B cell (primary cell): ENCODE data around the gene MORC1. TPM values are rescaled to one million over a fixed set of nuclear protein-coding genes. Genes with fewer than 3 reads are reported as not detected.

Experiments
- ATAC-seq: fragments of 200-7000 bp; cut with Tn5 transposase; one replicate; pipeline ENCODE4 v1.10.0; 2021; ENCODE audit warnings: low read depth, mild to moderate bottlenecking, moderate number of reproducible peaks, moderate library complexity
- CTCF ChIA-PET: fragments of 350-600 bp; sonication (Branson Sonifier 250); formaldehyde crosslinking; loops from one replicate; lab custom pipeline; 2021; ENCODE audit warnings: antibody characterized with exemption, inconsistent platforms; lab: Charles Lee
- POLR2A ChIA-PET: fragments of 350-600 bp; sonication (Branson Sonifier 250); formaldehyde crosslinking; loops from one replicate; lab custom pipeline; 2021; ENCODE audit warnings: antibody characterized with exemption; lab: Charles Lee
- DNase-seq: peaks from one replicate; pipeline ENCODE4 v3.0.0; 2013
- H2AFZ ChIP-seq: 2 replicates; pipeline ENCODE4 v1.6.1; 2012; ENCODE audit warnings: mild to moderate bottlenecking, low read depth, low read length; ENCODE audit not compliant: insufficient read depth, poor library complexity, severe bottlenecking
- H3K27ac ChIP-seq, 2 donors: 1 replicate in 1 of 2; 2 replicates in 1 of 2; pipeline ENCODE4 v1.5.1; 2012 to 2013; ENCODE audit warnings: low read length in 2 of 2, mild to moderate bottlenecking in 2 of 2, moderate library complexity in 1 of 2
- H3K27me3 ChIP-seq, 4 experiments: fragments of 200-600 bp in 1 of 4; sonication (generic) in 1 of 4; replicated peaks in 1 of 4; 1 replicate in 2 of 4; 2 replicates in 2 of 4; pipeline versions ENCODE4 v1.6.1 to v1.7.0; 2013 to 2016; ENCODE audit warnings: low read length in 3 of 4, mild to moderate bottlenecking in 2 of 4, mixed read lengths in 1 of 4, moderate library complexity in 1 of 4; ENCODE audit not compliant: insufficient read depth in 4 of 4, control insufficient read depth in 3 of 4; ENCODE audit errors: control extremely low read depth in 1 of 4
- H3K36me3 ChIP-seq, 2 experiments: replicated peaks in 1 of 2; 1 replicate in 1 of 2; 2 replicates in 1 of 2; pipeline versions ENCODE4 v1.6.1 to v1.7.1; 2013; ENCODE audit warnings: low read length in 1 of 2; ENCODE audit not compliant: insufficient read depth in 2 of 2, control insufficient read depth in 1 of 2; ENCODE audit errors: control extremely low read depth in 1 of 2, extremely low read depth in 1 of 2
- H3K4me1 ChIP-seq, 2 donors: fragments of 200-600 bp in 1 of 2; sonication (generic) in 1 of 2; 1 replicate in 1 of 2; 2 replicates in 1 of 2; pipeline versions ENCODE4 v1.5.1 to v1.6.1; 2013 to 2017; ENCODE audit warnings: low read length in 2 of 2; ENCODE audit not compliant: control insufficient read depth in 2 of 2, insufficient read depth in 2 of 2
- H3K4me2 ChIP-seq: replicated peaks from 2 replicates; pipeline ENCODE3; 2012; ENCODE audit warnings: mild to moderate bottlenecking, low read depth, low read length; ENCODE audit not compliant: poor library complexity, severe bottlenecking
- H3K4me3 ChIP-seq, 5 experiments: fragments of 200-600 bp in 1 of 5; sonication (generic) in 1 of 5; 1 replicate in 3 of 5; 2 replicates in 2 of 5; pipeline versions ENCODE4 v1.5.1 to v1.7.0; 2011 to 2016; ENCODE audit warnings: low read length in 4 of 5, mild to moderate bottlenecking in 4 of 5, low read depth in 2 of 5, control low read depth in 1 of 5, moderate library complexity in 1 of 5; ENCODE audit not compliant: insufficient read depth in 1 of 5; ENCODE audit errors: control extremely low read depth in 1 of 5, extremely low read depth in 1 of 5
- H3K79me2 ChIP-seq: fragments of 200-600 bp; sonication (generic); one replicate; pipeline ENCODE4 v1.6.0; 2016; ENCODE audit warnings: low read length; ENCODE audit not compliant: control insufficient read depth, insufficient read depth
- H3K9ac ChIP-seq: fragments of 200-600 bp; sonication (generic); 2 replicates; pipeline ENCODE4 v1.6.1; 2017; ENCODE audit warnings: mild to moderate bottlenecking, low read length, moderate library complexity
- H3K9me3 ChIP-seq, 3 donors: one replicate each; pipeline versions ENCODE4 v1.6.1 to v1.7.1; 2013; ENCODE audit warnings: low read length in 2 of 3; ENCODE audit not compliant: control insufficient read depth in 2 of 3, insufficient read depth in 1 of 3; ENCODE audit errors: control extremely low read depth in 1 of 3
- H4K20me1 ChIP-seq: 2 replicates; pipeline ENCODE4 v1.6.0; 2012; ENCODE audit warnings: mild to moderate bottlenecking, low read length; ENCODE audit not compliant: insufficient read depth, control insufficient read depth, poor library complexity, severe bottlenecking
- H3K27ac Mint-ChIP-seq: one replicate; pipeline ENCODE4 v1.8.0; 2021; ENCODE audit warnings: mixed read lengths
- H3K27me3 Mint-ChIP-seq: one replicate; pipeline ENCODE4 v1.8.0; 2021; ENCODE audit warnings: mixed read lengths
- H3K4me1 Mint-ChIP-seq: one replicate; pipeline ENCODE4 v1.8.0; 2021; ENCODE audit warnings: mixed read lengths
- H3K4me3 Mint-ChIP-seq: one replicate; pipeline ENCODE4 v1.8.0; 2021; ENCODE audit warnings: mixed read lengths
- H3K9me3 Mint-ChIP-seq: one replicate; pipeline ENCODE4 v1.8.0; 2022; ENCODE audit warnings: mixed read lengths; ENCODE audit not compliant: insufficient read depth
- EZH2 ChIP-seq: IDR thresholded peaks from 2 replicates; pipeline ENCODE4 v1.6.1; 2012; ENCODE audit warnings: borderline replicate concordance, low read depth, mild to moderate bottlenecking, moderate library complexity, low read length; ENCODE audit not compliant: insufficient read depth, poor library complexity, severe bottlenecking
- WGBS: methylation state at CpG from one replicate; pipeline ENCODE4 v1.1.5; 2013; ENCODE audit warnings: missing lambda C conversion rate; ENCODE audit not compliant: insufficient coverage; 5-methylcytosine and 5-hydroxymethylcytosine counted together
- intact Hi-C: fragments of 100-400 bp; cut with micrococcal nuclease; formaldehyde crosslinking; loops from one replicate; pipeline ENCODE4 v1.10.0; 2022
- polyA plus RNA-seq: library from polyadenylated mRNA; depleted of rRNA; stranded (reverse); fragments of >200 nt; gene quantifications from 2 replicates; pipeline ENCODE4 v1.2.3, GENCODE V29; 2012
- total RNA-seq, 2 donors: library from RNA; stranded (reverse); fragments of 120-200 nt in 1 of 2; gene quantifications; 1 replicate in 1 of 2; 2 replicates in 1 of 2; pipeline versions ENCODE4 v1.2.3 to v1.2.4, GENCODE V29; 2013 to 2022
- TF ChIP-seq, protein P1 (sequence below): fragments of 200-600 bp; IDR thresholded peaks from one replicate; pipeline ENCODE4 v1.8.0; 2022; ENCODE audit warnings: antibody characterized with exemption, mild to moderate bottlenecking

The MORC1 gene
- total and polyA plus RNA-seq, 2 donors (not counting 1 experiment from before 2014, with no cell fraction given): not detected

DNA sequence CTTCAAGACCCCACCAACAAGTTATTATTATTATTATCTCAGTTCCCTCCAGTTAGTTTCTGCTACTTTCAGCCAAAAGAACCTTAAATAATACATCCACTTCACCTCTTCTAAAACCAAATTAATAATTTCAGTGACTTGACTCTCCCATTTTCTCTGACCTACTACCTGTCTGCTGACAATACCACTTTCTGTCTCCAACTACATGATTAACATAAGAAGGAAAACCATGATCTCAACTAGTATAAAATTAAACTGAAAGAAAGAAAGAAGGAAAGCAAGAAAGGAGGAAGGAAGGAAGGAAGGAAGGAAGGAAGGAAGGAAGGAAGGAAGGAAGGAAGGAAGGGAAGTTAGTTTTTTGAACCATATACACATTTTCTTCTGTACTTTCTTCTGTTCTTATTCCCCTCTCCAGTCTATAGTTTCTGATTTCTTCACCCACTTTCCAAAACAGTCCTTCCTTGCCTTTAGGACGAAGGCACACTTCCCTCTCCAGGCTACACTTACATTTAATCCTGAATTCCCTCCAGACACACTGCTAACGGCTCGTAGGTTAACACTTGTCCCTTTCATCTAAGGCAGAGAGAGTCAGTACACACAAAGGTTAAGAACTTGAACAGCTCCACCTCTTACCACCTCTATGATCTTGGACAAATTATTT is 84.8 kb downstream of the MORC1 start:
- Mint-ChIP-seq H3K27ac (no peak overlapping the region), H3K27me3 (peaks cover 13% of the 10 kb centered on the region), H3K4me3 (no peak overlapping the region), H3K9me3 (no peaks in the 10 kb centered on the region), H3K4me1 (no peaks in the 10 kb centered on the region)
- WGBS: 92% methylated on average over 3 of the region's 3 CpGs
- Histone ChIP-seq H3K4me1 (no peaks in the 10 kb centered on the region), H3K36me3 (no peaks in the 10 kb centered on the region), H3K9me3 (no peaks in the 10 kb centered on the region), H3K4me2 (no peak overlapping the region), H3K9ac (no peak overlapping the region), H3K27ac (no peak overlapping the region), H3K79me2 (no peaks in the 10 kb centered on the region), H4K20me1 (no peaks in the 10 kb centered on the region), H2AFZ (no peak overlapping the region), H3K4me3 (no peak overlapping the region), H3K27me3 (peaks cover 0 to 2% (median 0%) of the 10 kb centered on the region in 4 experiments)
- intact Hi-C loops: no loop called here
- ATAC-seq (no peak), DNase-seq (no peak)
- TF ChIP-seq EZH2: no peak
- TF ChIP-seq, protein P1, sequence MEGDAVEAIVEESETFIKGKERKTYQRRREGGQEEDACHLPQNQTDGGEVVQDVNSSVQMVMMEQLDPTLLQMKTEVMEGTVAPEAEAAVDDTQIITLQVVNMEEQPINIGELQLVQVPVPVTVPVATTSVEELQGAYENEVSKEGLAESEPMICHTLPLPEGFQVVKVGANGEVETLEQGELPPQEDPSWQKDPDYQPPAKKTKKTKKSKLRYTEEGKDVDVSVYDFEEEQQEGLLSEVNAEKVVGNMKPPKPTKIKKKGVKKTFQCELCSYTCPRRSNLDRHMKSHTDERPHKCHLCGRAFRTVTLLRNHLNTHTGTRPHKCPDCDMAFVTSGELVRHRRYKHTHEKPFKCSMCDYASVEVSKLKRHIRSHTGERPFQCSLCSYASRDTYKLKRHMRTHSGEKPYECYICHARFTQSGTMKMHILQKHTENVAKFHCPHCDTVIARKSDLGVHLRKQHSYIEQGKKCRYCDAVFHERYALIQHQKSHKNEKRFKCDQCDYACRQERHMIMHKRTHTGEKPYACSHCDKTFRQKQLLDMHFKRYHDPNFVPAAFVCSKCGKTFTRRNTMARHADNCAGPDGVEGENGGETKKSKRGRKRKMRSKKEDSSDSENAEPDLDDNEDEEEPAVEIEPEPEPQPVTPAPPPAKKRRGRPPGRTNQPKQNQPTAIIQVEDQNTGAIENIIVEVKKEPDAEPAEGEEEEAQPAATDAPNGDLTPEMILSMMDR: no peak
- CTCF ChIA-PET: interaction anchor here (2.0 kb wide), 1 partner anchor 9 kb away, joined by 11 read pairs; no protein-coding TSS in a partner anchor
- POLR2A ChIA-PET: no interaction called here

DNA sequence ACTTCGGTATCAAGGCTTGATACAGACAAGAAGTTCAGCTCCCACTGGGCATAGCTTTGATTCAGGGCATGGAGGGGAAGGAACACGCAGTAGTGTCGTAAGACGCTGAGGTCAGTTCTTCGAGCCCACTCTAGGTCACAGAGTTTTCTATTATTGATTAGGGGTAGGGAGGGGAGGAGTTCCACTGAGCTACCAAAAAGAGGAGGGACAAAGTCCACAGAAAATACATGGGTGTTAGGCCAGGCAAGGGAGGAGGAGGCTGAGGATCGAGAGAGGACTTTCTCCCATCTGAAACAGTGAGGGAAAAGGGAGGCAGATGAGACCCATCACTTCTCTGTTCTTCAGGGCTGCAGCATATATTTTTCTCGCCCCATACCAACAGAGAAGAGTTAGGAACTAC is 89.2 kb downstream of the MORC1 start:
- ATAC-seq (no peak), DNase-seq (no peak)
- Histone ChIP-seq H3K4me3 (no peak overlapping the region), H3K9ac (no peak overlapping the region), H4K20me1 (no peaks in the 10 kb centered on the region), H3K4me2 (no peak overlapping the region), H3K79me2 (no peaks in the 10 kb centered on the region), H2AFZ (no peak overlapping the region), H3K27ac (no peak overlapping the region), H3K9me3 (no peaks in the 10 kb centered on the region), H3K27me3 (no peaks in the 10 kb centered on the region), H3K4me1 (no peaks in the 10 kb centered on the region), H3K36me3 (no peaks in the 10 kb centered on the region)
- ChIA-PET POLR2A (no interaction called here), CTCF (no interaction called here)
- Mint-ChIP-seq H3K4me3 (no peak overlapping the region), H3K9me3 (no peaks in the 10 kb centered on the region), H3K27ac (no peak overlapping the region), H3K27me3 (peaks cover 3% of the 10 kb centered on the region), H3K4me1 (no peaks in the 10 kb centered on the region)
- no peak for TF ChIP-seq EZH2
- TF ChIP-seq, protein P1: no peak
- intact Hi-C loops: loop anchor here (10.0 kb wide), 1 partner anchor 1286 kb away; no protein-coding TSS in a partner anchor
- WGBS: 100% methylated on average over 5 of the region's 7 CpGs
